Measurements from ENCODE around the gene ARHGEF2.

The ARHGEF2 gene

GRCh38 chr1:155971910-155972809 is 6.2 kb downstream of the ARHGEF2 start:
- DNase-seq (ENCODE audit: low read depth in 3 of 3): no peak

DNA sequence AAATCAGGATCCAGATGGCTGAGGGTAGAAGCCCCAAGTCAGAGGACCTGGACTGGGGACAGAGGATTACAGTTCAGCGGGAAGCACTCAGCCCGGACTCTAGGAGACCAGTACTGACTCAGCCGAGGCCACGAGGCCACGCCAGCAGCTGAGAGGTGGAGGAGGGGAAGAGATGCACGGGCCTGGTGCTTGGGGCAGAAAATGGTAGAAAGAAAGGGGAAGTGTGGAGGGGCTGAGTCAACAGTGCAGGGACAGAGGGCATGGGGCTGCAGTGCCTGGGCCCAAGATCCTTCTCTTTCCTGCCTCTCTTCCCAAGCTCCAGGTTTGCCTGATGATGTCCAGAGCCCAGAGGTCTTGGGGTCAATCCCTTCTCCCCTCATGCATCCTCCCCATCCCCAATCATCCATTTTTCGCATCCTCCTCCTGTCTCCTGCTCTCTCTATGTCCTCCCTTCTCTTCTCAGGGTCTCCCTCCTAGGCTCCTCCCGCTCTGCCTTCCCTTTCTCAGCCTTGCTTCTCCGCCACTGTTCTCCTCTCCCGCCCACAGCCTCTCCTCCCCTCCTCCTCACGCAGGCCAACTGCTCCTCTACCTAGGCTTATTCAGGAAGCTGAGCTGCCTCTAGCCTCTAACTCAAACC is 7.7 kb downstream of the ARHGEF2 start:
- DNase-seq (ENCODE audit: low read depth in 3 of 3): peak in 1 of 3 donors; percentile 24

GRCh38 chr1:155969377-155969791 is 9.0 kb downstream of the ARHGEF2 start:
- no peak for DNase-seq (ENCODE audit: low read depth in 3 of 3)

GRCh38 chr1:155968670-155969069 is 9.7 kb downstream of the ARHGEF2 start:
- DNase-seq (ENCODE audit: low read depth in 3 of 3): no peak

- DNase-seq (ENCODE audit: low read depth in 3 of 3): no peak
These were observed 10.3 kb downstream of the ARHGEF2 start for GRCh38 chr1:155968051-155968400.

- no peak for DNase-seq (ENCODE audit: low read depth in 3 of 3)
These were observed 10.9 kb downstream of the ARHGEF2 start for GRCh38 chr1:155967341-155968050.

- no peak for DNase-seq (ENCODE audit: low read depth in 3 of 3)
These were observed 11.6 kb downstream of the ARHGEF2 start for GRCh38 chr1:155966750-155967149.

DNA sequence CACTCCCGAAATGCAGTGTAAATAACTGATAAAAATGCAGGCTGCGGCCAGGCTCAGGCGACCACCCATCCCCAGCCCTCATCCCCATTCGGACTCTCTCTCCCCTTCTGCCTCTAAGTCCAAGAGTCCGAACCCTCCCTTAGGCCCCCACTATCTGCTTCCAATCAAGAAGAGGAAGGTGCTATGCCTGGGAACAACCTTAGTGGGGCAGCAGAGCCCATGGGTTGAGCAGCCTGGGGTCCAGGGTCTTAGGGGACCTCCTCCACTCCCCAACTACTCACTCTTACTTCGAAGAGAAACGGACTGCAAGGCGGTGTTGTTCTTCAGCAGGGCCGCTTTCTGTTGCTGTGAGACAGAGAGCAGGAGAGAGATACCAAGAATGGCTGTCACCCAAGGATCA is 12.2 kb downstream of the ARHGEF2 start:
- DNase-seq (ENCODE audit: low read depth in 3 of 3): no peak

GRCh38 chr1:155964193-155964592 is 14.2 kb downstream of the ARHGEF2 start:
- no peak for DNase-seq (ENCODE audit: low read depth in 3 of 3)

DNA sequence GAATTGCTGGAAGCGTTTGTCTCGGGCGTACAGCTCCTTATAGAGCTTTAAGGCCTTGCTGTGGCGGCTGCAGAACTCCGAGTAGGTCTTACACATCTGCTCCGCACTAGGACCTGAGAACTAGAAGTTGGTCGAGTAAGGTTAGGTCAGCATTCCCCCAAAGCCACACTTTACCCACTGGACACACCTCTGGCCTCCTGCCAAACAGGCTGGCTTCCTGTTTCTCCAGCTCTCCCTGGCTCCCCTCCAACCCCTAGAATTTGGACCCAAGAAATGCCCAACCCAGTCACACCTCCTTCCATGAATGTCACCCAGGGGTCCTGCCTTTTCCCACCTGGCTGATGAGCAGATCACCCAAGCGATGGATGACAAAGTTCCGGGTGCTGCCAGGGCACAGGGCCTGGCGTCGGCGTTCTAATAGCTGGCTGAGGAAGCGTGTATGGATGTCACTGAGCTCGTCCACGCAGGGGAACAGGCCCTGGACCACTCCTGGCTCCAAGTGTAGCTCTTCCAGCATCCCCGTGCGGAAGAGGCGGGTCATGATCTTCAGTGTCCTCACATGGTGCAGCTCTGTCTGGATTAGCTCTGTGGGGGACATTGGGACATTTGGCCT is 15.6 kb downstream of the ARHGEF2 start:
- DNase-seq (ENCODE audit: low read depth in 3 of 3): no peak

GRCh38 chr1:155961937-155962336 is 16.4 kb downstream of the ARHGEF2 start:
- DNase-seq (ENCODE audit: low read depth in 3 of 3): no peak

- DNase-seq (ENCODE audit: low read depth in 3 of 3): no peak
These were observed 18.1 kb downstream of the ARHGEF2 start for GRCh38 chr1:155960081-155960745.

GRCh38 chr1:155957411-155957915 is 20.9 kb downstream of the ARHGEF2 start:
- no peak for DNase-seq (ENCODE audit: low read depth in 3 of 3)

DNA sequence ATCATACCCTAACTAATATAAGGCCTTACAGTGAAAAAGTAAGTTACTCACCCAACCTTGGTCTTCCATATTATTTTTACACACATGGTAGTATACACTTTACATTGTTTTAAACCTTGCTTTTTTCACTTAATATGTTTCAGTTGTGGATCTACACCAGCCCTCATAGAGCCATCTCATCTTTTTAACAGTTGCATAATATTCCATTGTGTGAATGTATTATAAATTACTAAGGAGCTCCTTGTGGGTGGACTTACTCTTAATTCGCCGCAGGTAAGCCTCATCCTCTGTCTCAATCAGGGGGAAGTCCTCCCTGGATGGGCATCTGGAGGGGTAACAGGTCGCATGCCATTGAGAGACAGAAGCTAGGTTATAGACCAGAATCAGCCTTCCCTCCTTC is 23.7 kb downstream of the ARHGEF2 start:
- DNase-seq (ENCODE audit: low read depth in 3 of 3): no peak

DNA sequence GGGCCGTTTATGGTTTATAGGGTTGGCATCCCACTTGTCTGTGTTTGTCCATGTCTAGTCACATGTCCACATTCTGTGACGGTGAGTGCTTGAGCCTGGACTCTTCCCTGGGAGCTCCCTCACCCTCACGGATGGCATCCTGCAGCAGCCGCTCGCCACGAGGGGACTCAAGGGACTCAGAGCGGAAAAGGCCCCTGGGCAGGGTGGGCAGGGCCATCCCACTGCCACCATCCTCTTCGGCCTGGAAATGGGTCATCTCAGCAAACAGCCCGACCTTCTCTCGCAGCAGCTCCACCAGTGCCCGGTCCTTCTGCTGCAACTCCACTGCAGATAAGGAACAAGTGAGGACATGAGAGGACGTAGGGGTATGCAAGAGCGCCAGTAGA is 25.8 kb downstream of the ARHGEF2 start:
- DNase-seq (ENCODE audit: low read depth in 3 of 3): no peak

DNA sequence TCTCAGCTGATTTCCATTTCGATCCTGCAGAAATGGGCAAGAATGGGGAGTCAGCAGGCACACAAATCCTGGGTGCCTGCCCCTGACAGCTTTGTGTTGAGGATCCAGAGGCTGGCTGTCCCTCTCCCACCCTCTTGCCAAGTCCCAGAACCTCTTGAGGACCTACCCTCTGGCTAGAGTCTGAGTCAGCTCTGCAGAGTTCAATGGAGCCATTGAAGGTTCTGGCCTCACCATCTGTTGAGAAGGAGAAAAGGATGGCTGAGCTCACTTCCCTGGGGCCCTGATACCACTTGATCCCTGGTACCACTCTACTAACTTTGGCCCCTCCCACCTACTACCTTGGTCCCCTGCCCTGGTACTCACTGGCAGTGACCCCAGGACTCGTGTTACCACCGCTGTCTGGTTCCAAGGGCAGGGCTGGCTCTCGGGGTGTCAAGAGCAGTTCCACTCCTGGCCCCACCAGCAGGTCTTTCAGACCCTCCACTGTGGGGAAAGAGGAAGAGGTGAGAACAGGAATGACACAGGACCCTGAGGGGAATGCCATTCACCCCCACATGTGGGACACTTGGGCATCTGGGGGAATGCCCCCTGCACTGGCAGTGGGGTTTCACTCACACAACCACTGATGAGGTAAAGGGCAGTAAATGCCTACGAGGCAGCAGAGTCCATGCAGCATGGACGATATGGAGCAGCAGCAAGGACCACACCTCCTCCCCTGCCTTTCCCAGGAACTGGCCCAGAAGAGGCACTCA is 26.4 kb downstream of the ARHGEF2 start:
- no peak for DNase-seq (ENCODE audit: low read depth in 3 of 3)

DNA sequence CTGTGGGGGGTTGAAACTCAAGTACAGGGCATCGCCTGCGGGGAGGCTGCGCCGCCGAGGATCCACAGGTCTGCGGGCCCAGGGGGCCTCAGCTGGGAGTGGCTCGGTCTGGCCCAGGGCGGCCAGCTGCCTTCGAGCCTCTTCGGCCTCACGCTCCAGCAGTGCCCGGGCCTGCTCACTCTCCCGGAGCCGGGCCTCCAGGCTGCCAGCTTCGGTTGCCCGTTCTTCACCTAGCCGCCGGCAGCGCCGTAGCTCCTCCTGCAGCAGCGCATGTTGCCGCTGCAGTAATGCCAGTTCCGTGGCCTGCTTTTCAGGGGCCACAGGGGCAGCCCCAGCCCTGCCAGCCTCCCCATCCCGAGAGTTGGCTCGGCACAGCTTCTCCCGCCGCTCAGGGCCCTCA is 27.5 kb downstream of the ARHGEF2 start:
- DNase-seq (ENCODE audit: low read depth in 3 of 3): no peak

DNA sequence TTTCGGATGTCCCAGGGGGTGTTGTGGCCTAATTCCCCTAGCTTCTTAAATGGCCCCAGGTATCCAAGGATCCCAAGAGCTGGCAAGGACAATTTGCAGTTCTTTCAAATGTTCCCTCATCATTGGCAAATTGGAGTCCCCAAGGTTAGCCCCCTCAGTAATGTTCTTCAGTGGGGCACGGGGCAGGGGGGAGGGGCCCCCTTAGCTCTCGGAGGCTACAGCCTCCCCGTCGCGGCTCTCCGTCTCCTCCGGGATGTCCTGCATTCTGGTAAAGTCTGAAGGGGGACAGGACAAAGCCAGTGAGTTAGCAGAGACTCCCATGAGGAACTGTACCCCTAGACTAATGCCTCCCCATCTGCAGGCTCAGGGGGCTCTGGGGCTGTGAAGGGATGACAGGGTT is 30.6 kb downstream of the ARHGEF2 start:
- DNase-seq (ENCODE audit: low read depth in 3 of 3): no peak

GRCh38 chr1:155947292-155947691 is 31.1 kb downstream of the ARHGEF2 start:
- DNase-seq (ENCODE audit: low read depth in 3 of 3): no peak

DNA sequence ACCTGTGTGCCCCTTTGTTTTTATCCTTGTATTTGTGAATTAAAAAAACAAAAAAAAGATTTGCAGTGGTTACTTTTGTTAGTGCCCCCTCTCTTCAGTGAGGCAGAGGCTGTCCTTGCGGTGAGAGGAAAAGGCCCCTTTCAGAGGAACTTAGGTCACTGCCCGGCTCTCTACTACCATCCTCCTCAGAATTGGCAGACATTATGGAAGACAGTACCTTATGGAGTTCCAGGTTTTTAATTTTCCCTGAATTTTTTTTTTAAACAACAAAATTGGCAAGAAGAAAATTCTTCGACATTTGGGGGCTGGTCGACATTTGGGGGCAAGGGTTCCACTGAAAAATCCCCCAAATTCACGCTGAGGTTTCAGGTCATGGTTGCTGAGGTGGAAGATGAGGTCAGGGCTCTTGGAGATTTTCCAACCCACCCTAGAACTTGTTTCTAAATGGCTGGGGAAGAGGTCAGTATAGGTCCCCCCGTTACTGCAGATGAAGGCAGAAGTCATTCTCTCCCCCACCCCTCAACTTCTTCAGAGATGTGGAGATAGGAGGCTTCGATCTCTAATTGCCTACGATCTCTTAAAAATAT is 31.6 kb downstream of the ARHGEF2 start:
- DNase-seq (ENCODE audit: low read depth in 3 of 3): no peak

DNA sequence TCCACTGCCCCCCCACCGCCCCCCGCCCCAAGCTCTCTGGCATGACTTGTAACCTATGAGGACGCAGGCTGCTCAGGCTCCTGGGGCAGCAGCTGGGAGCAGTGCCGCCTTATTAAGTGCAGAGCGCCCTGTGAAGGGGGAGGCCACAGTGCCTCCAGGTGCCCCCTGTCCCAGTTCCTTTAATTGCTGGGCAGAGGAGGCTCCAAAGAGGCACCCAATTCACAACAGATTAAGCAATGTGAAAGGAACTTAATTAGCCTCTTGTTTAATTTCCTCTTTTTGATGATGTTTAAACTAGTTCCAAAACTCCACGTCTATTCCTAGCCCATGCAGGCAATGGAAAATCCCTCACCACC is 33.9 kb downstream of the ARHGEF2 start:
- DNase-seq (ENCODE audit: low read depth in 3 of 3): no peak
